IMR-90 (cell line): ENCODE results near the gene RALA. TPM values are rescaled to one million over a fixed set of nuclear protein-coding genes. Genes with fewer than 3 reads are reported as not detected.
A peak's percentile ranks its signal among the peaks of the same experiment; 100 is the strongest.

Source experiments
- ATAC-seq: fragments of 200-7000 bp; cut with Tn5 transposase; 2 replicates; pipeline ENCODE4 v1.9.1; 2020; ENCODE audit warnings: low read depth, mild to moderate bottlenecking, moderate library complexity
- BruUV-seq: library from RNA; stranded (reverse); fragments of 400-500 nt; replicated peaks from 2 replicates; lab custom pipeline; 2021; lab: Mats Ljungman, UMichigan
- CTCF ChIA-PET: fragments of 300-600 bp; formaldehyde crosslinking; extraction: SDS; loops from one replicate; lab custom pipeline; 2021; ENCODE audit warnings: antibody characterized with exemption; lab: Yijun Ruan, JAX
- POLR2A ChIA-PET: fragments of 300-600 bp; sonication (Branson Sonifier 250); formaldehyde crosslinking; loops from one replicate; lab custom pipeline; 2022; ENCODE audit warnings: antibody characterized with exemption; ENCODE audit not compliant: unreplicated experiment; lab: Charles Lee
- DNase-seq: peaks from one replicate; pipeline ENCODE4 v3.0.0; 2013
- H2AFZ ChIP-seq: replicated peaks from 2 replicates; pipeline ENCODE3; 2013; ENCODE audit warnings: low read length, mild to moderate bottlenecking; ENCODE audit not compliant: poor library complexity
- H2AK5ac ChIP-seq: 2 replicates; pipeline ENCODE4 v1.6.1; 2013; ENCODE audit warnings: low read depth, low read length, inconsistent platforms
- H2AK9ac ChIP-seq: replicated peaks from 2 replicates; pipeline ENCODE3; 2013; ENCODE audit warnings: mild to moderate bottlenecking, low read depth, low read length, moderate library complexity; ENCODE audit not compliant: poor library complexity
- H2BK120ac ChIP-seq: 2 replicates; pipeline ENCODE4 v1.6.1; 2013; ENCODE audit warnings: low read depth, low read length, inconsistent platforms
- H2BK15ac ChIP-seq: 3 replicates; pipeline ENCODE4 v1.6.1; 2013; ENCODE audit warnings: low read depth, low read length, inconsistent platforms
- H2BK20ac ChIP-seq: 2 replicates; pipeline ENCODE4 v1.6.1; 2013; ENCODE audit warnings: low read depth, mild to moderate bottlenecking, inconsistent platforms, low read length, moderate library complexity
- H2BK5ac ChIP-seq: 2 replicates; pipeline ENCODE4 v1.6.1; 2013; ENCODE audit warnings: mild to moderate bottlenecking, low read depth, low read length, inconsistent platforms; ENCODE audit not compliant: poor library complexity, severe bottlenecking
- H3K14ac ChIP-seq: replicated peaks from 2 replicates; pipeline ENCODE4 v1.6.1; 2013; ENCODE audit warnings: low read depth, low read length, inconsistent platforms
- H3K18ac ChIP-seq: 2 replicates; pipeline ENCODE4 v1.6.1; 2013; ENCODE audit warnings: low read depth, low read length, control low read depth
- H3K23ac ChIP-seq: 2 replicates; pipeline ENCODE4 v1.6.1; 2013; ENCODE audit warnings: low read depth, low read length, inconsistent platforms
- H3K27ac ChIP-seq: 2 replicates; pipeline ENCODE4 v1.5.1; 2013; ENCODE audit warnings: mild to moderate bottlenecking, control low read depth, low read length; ENCODE audit not compliant: insufficient read depth
- H3K27me3 ChIP-seq: 2 replicates; pipeline ENCODE4 v1.6.1; 2013; ENCODE audit warnings: low read length; ENCODE audit not compliant: control insufficient read depth, insufficient read depth
- H3K36me3 ChIP-seq: 2 replicates; pipeline ENCODE4 v1.6.1; 2013; ENCODE audit warnings: low read length, mixed read lengths; ENCODE audit not compliant: control insufficient read depth, insufficient read depth
- H3K4ac ChIP-seq: 2 replicates; pipeline ENCODE4 v1.6.1; 2013; ENCODE audit warnings: low read depth, low read length, inconsistent platforms
- H3K4me1 ChIP-seq: 2 replicates; pipeline ENCODE4 v1.6.1; 2013; ENCODE audit warnings: low read length, mixed read lengths; ENCODE audit not compliant: control insufficient read depth, insufficient read depth
- H3K4me2 ChIP-seq: 2 replicates; pipeline ENCODE4 v1.6.1; 2013; ENCODE audit warnings: low read depth, mild to moderate bottlenecking, control low read depth, low read length, moderate library complexity
- H3K4me3 ChIP-seq: 2 replicates; pipeline ENCODE4 v1.5.1; 2013; ENCODE audit warnings: low read depth, mild to moderate bottlenecking, control low read depth, low read length, moderate library complexity; ENCODE audit not compliant: insufficient read depth
- H3K56ac ChIP-seq: 2 replicates; pipeline ENCODE4 v1.6.1; 2013; ENCODE audit warnings: low read length, inconsistent platforms; ENCODE audit not compliant: insufficient read depth; ENCODE audit errors: extremely low read depth
- H3K79me1 ChIP-seq, 2 experiments: 2 replicates each; pipeline ENCODE4 v1.6.1; 2013; ENCODE audit warnings: low read length in 2 of 2, inconsistent platforms in 1 of 2, low read depth in 1 of 2
- H3K9ac ChIP-seq: 2 replicates; pipeline ENCODE4 v1.6.1; 2013; ENCODE audit warnings: low read depth, low read length, control low read depth
- H3K9me1 ChIP-seq: 2 replicates; pipeline ENCODE4 v1.6.1; 2013; ENCODE audit warnings: low read length, inconsistent platforms; ENCODE audit not compliant: insufficient read depth
- H3K9me3 ChIP-seq: 2 replicates; pipeline ENCODE4 v1.6.1; 2013; ENCODE audit warnings: low read length; ENCODE audit not compliant: control insufficient read depth, insufficient read depth
- H4K20me1 ChIP-seq: 2 replicates; pipeline ENCODE4 v1.6.1; 2013; ENCODE audit warnings: low read length, inconsistent platforms; ENCODE audit not compliant: insufficient read depth
- H4K5ac ChIP-seq: 2 replicates; pipeline ENCODE4 v1.6.1; 2013; ENCODE audit warnings: mild to moderate bottlenecking, low read depth, low read length, control low read depth
- H4K8ac ChIP-seq, 2 experiments: 2 replicates each; pipeline ENCODE4 v1.6.1; 2013; ENCODE audit warnings: low read depth in 2 of 2, low read length in 2 of 2, control low read depth in 1 of 2, inconsistent platforms in 1 of 2
- H4K91ac ChIP-seq: 2 replicates; pipeline ENCODE4 v1.6.1; 2013; ENCODE audit warnings: low read depth, low read length, inconsistent platforms; ENCODE audit not compliant: insufficient read depth
- CEBPB ChIP-seq: IDR thresholded peaks from 2 replicates; pipeline ENCODE4 v1.6.1; 2012; ENCODE audit warnings: low read depth, low read length, improper control_type of control experiment
- FOS ChIP-seq: fragments of 150-350 bp; IDR thresholded peaks from 2 replicates; pipeline ENCODE4 v1.6.1; 2016; ENCODE audit warnings: low read depth, low read length
- MAFK ChIP-seq: IDR thresholded peaks from 2 replicates; pipeline ENCODE4 v1.6.1; 2012; ENCODE audit warnings: low read depth, low read length, improper control_type of control experiment
- MAZ ChIP-seq: IDR thresholded peaks from 2 replicates; pipeline ENCODE4 v1.6.1; 2012; ENCODE audit warnings: low read depth, mild to moderate bottlenecking, low read length, improper control_type of control experiment, moderate library complexity, borderline replicate concordance
- NFE2L2 ChIP-seq: fragments of 150-350 bp; IDR thresholded peaks from 2 replicates; pipeline ENCODE4 v1.6.1; 2016; ENCODE audit warnings: low read depth, mild to moderate bottlenecking, low read length
- RCOR1 ChIP-seq: IDR thresholded peaks from 2 replicates; pipeline ENCODE4 v1.6.1; 2012; ENCODE audit warnings: mild to moderate bottlenecking, low read length, improper control_type of control experiment; ENCODE audit not compliant: insufficient replicate concordance
- RFX5 ChIP-seq: IDR thresholded peaks from 2 replicates; pipeline ENCODE4 v1.8.0; 2012; ENCODE audit warnings: low read depth, mild to moderate bottlenecking, low read length, moderate library complexity
- WGBS, 2 experiments: methylation state at CpG; one replicate each; pipeline versions ENCODE4 v1.1.5 to v1.1.7; 2013; ENCODE audit warnings: missing lambda C conversion rate in 2 of 2; ENCODE audit not compliant: insufficient read length in 1 of 2; ENCODE audit errors: extremely low coverage in 2 of 2; 5-methylcytosine and 5-hydroxymethylcytosine counted together
- dilution Hi-C: fragments of 300-500 bp; cut with HindIII; formaldehyde crosslinking; loops from one replicate; pipeline ENCODE4 v1.14.3; 2018; ENCODE audit warnings: low sequenced_read_pairs; ENCODE audit not compliant: unreplicated experiment
- in situ Hi-C: fragments of 300-500 bp; cut with MboI; formaldehyde crosslinking; loops from 3 replicates; pipeline ENCODE4 v1.14.3; 2019; ENCODE audit warnings: low sequenced_read_pairs, inconsistent platforms, mixed read lengths
- intact Hi-C: fragments of 100-400 bp; cut with micrococcal nuclease; formaldehyde crosslinking; loops from 2 replicates; pipeline ENCODE4 v1.10.0; 2022
- polyA plus RNA-seq, 3 experiments: library from polyadenylated mRNA; depleted of rRNA; stranded (reverse); fragments of >200 nt; gene quantifications; 2 replicates each; pipeline ENCODE4 v1.2.3, GENCODE V29; 2012; ENCODE audit warnings: low replicate concordance in 1 of 3
- total RNA-seq: library from RNA; depleted of rRNA; stranded (reverse); fragments of >200 nt; gene quantifications from 2 replicates; pipeline ENCODE4 v1.2.3, GENCODE V29; 2012
- TF ChIP-seq, protein P1 (sequence below): conservative IDR thresholded peaks from 2 replicates; pipeline ENCODE4 v1.5.1; 2012; ENCODE audit warnings: mild to moderate bottlenecking, low read depth, low read length, improper control_type of control experiment

Gene RALA
- total and polyA plus RNA-seq, 2 of the 4 experiments (the other 2 are of a cell fraction), result 7.7 to 20.5 TPM

DNA sequence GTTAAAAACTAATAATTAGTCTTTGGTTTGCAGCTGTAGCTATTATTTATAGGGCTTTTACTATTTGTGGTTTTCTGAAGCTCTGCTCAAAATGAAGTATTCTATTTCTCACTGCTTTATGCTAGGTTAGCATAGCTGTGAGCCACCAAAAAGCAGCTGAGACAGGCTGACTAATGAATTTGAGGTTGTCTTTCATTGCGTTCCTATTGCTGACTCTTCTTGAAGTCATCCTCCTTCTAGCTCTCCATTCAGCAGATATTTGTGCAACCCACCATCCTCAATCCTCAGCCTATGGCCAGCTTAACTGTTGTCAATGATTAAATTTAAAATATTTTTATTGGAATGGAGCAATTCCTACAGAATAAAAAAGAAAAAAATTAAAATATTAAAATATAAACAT, 2.1 kb upstream of the RALA start:
- Histone ChIP-seq H3K27ac (no peak overlapping the region), H3K9me3 (no peaks in the 10 kb centered on the region), H2AK5ac (no peak overlapping the region), H3K18ac (no peak overlapping the region), H2BK15ac (no peak overlapping the region), H4K91ac (no peak overlapping the region), H3K4me2 (no peak overlapping the region), H2AK9ac (no peak overlapping the region), H4K20me1 (peaks cover 15% of the 10 kb centered on the region; the same call in 1 of the 2 replicates), H3K36me3 (no peaks in the 10 kb centered on the region), H3K9me1 (peaks cover under 1% of the 10 kb centered on the region), H2BK5ac (peak overlapping the region; percentile 82), H3K9ac (no peak overlapping the region), H3K79me1 (peaks cover 17 to 26% of the 10 kb centered on the region in 2 experiments; a peak in 3 of 4 replicates), H3K14ac (no peak overlapping the region), H3K4me1 (peaks cover 8% of the 10 kb centered on the region; the same call in 1 of the 2 replicates), H2AFZ (no peak overlapping the region), H2BK120ac (no peak overlapping the region), H3K4ac (no peak overlapping the region), H3K56ac (no peak overlapping the region), H4K5ac (no peak overlapping the region), H3K23ac (no peak overlapping the region), H2BK20ac (no peak overlapping the region), H4K8ac (no peak overlapping the region), H3K4me3 (no peak overlapping the region), H3K27me3 (no peaks in the 10 kb centered on the region)
- CTCF ChIA-PET, result interaction anchor here (0.7 to 0.9 kb wide), 3 partner anchors 11 to 125 kb away, joined by 3 read pairs; no protein-coding TSS in a partner anchor
- peak; percentile 36 for ATAC-seq
- WGBS, 2 experiments, result no CpG with 5 or more reads among the region's 1 CpG
- POLR2A ChIA-PET, result interaction anchor here (0.6 to 1.2 kb wide), 3 partner anchors 12 to 125 kb away, joined by 3 to 4 read pairs (median 3); no protein-coding TSS in a partner anchor
- no TSS peak for BruUV-seq
- intact Hi-C loops, result loop anchor here (1.0 kb wide), 1 partner anchor 125 kb away; no protein-coding TSS in a partner anchor
- TF ChIP-seq, protein P1, sequence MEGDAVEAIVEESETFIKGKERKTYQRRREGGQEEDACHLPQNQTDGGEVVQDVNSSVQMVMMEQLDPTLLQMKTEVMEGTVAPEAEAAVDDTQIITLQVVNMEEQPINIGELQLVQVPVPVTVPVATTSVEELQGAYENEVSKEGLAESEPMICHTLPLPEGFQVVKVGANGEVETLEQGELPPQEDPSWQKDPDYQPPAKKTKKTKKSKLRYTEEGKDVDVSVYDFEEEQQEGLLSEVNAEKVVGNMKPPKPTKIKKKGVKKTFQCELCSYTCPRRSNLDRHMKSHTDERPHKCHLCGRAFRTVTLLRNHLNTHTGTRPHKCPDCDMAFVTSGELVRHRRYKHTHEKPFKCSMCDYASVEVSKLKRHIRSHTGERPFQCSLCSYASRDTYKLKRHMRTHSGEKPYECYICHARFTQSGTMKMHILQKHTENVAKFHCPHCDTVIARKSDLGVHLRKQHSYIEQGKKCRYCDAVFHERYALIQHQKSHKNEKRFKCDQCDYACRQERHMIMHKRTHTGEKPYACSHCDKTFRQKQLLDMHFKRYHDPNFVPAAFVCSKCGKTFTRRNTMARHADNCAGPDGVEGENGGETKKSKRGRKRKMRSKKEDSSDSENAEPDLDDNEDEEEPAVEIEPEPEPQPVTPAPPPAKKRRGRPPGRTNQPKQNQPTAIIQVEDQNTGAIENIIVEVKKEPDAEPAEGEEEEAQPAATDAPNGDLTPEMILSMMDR, result no peak
- TF ChIP-seq RFX5 (no peak), NFE2L2 (peak; percentile 63; the same call in 1 of the 2 replicates), RCOR1 (peak; percentile 59), MAZ (no peak), CEBPB (peak; percentile 84), FOS (peak; percentile 28; the same call in 1 of the 2 replicates), MAFK (peak; percentile 87)
- peak; percentile 97 for DNase-seq
- in situ Hi-C loops, result no loop called here
- dilution Hi-C loops, result no loop called here
